HFF-Myc (cell line): ENCODE measurements around the gene STPG2.

Source experiments
- DNase-seq: peaks from one replicate; pipeline ENCODE4 v3.0.0-alpha.2; 2011; ENCODE audit warnings: low read depth; ENCODE audit errors: extremely low read depth
- H3K4me3 ChIP-seq: replicated peaks from 2 replicates; pipeline ENCODE4 v1.5.1; 2011; ENCODE audit warnings: low read depth, mild to moderate bottlenecking, control low read depth, low read length
- CTCF ChIP-seq: IDR thresholded peaks from 2 replicates; pipeline ENCODE4 v1.5.1; 2012; ENCODE audit warnings: mild to moderate bottlenecking, low read depth, low read length, control low read depth; ENCODE audit errors: missing control alignments

The STPG2 gene

GRCh38 chr4:98055800-98056501, 87.3 kb downstream of the STPG2 start:
- TF ChIP-seq CTCF = no peak
- DNase-seq = no peak
- no peak overlapping the region for H3K4me3 ChIP-seq

- no peak for TF ChIP-seq CTCF
- H3K4me3 ChIP-seq = no peak overlapping the region
- no peak for DNase-seq
These were observed 96.6 kb downstream of the STPG2 start for GRCh38 chr4:98046665-98047064.

- no peak overlapping the region for H3K4me3 ChIP-seq
- no peak for DNase-seq
- no peak for TF ChIP-seq CTCF
These were observed 113.2 kb downstream of the STPG2 start for GRCh38 chr4:98030059-98030458.

GRCh38 chr4:98027827-98028226, 115.4 kb downstream of the STPG2 start:
- no peak for TF ChIP-seq CTCF
- DNase-seq = no peak

GRCh38 chr4:98026362-98026761, 116.9 kb downstream of the STPG2 start:
- no peak for TF ChIP-seq CTCF
- no peak for DNase-seq

More at GRCh38 chr4:98027827-98028226, 115.4 kb downstream of the STPG2 start:
- no peak overlapping the region for H3K4me3 ChIP-seq

GRCh38 chr4:98006814-98007412, 136.4 kb downstream of the STPG2 start:
- no peak for DNase-seq

More at GRCh38 chr4:98026362-98026761, 116.9 kb downstream of the STPG2 start:
- no peak overlapping the region for H3K4me3 ChIP-seq

More at GRCh38 chr4:98006814-98007412, 136.4 kb downstream of the STPG2 start:
- TF ChIP-seq CTCF = no peak
- H3K4me3 ChIP-seq = no peak overlapping the region
